MM.1S (cell line): ENCODE data around the gene LRRC56.

ENCODE experiments used
- CTCF ChIP-seq: fragments of 300-600 bp; sonication (generic); IDR thresholded peaks from 2 replicates; pipeline ENCODE4 v1.5.1; 2016; ENCODE audit warnings: antibody characterized with exemption, low read length, mixed read lengths
- EZH2 ChIP-seq: fragments of 300-600 bp; sonication (generic); optimal IDR thresholded peaks from 2 replicates; pipeline ENCODE3; 2017; ENCODE audit warnings: low read depth, mild to moderate bottlenecking, antibody characterized with exemption, low read length, mixed read lengths
- EZH2phosphoT487 ChIP-seq: fragments of 300-600 bp; sonication (generic); IDR thresholded peaks from 2 replicates; pipeline ENCODE4 v1.6.1; 2018; ENCODE audit warnings: antibody characterized with exemption, low read length

GRCh38 chr11:589798-590197 lies 52.5 kb downstream of the LRRC56 start:
- TF ChIP-seq CTCF (no peak), EZH2 (no peak), EZH2phosphoT487 (no peak)
